ENCODE results near the gene ANP32E.

Gene ANP32E

GRCh38 chr1:150180474-150180873 is 55.4 kb downstream of the ANP32E start:
- TF ChIP-seq FOXP2 (optimal IDR thresholded peaks at IDR 0.05; ENCODE audit: borderline replicate concordance, extremely low read depth, extremely low read length, insufficient read depth) (no peak), POLR2AphosphoS5 (IDR thresholded peaks at IDR 0.05; ENCODE audit: low read depth, low read length) (no peak), SIN3A (IDR thresholded peaks at IDR 0.05; ENCODE audit: borderline replicate concordance, insufficient read depth, low read length) (no peak), TAF1 (IDR thresholded peaks at IDR 0.05; ENCODE audit: borderline replicate concordance, insufficient read depth, low read length) (no peak)
- TF ChIP-seq, protein P1, sequence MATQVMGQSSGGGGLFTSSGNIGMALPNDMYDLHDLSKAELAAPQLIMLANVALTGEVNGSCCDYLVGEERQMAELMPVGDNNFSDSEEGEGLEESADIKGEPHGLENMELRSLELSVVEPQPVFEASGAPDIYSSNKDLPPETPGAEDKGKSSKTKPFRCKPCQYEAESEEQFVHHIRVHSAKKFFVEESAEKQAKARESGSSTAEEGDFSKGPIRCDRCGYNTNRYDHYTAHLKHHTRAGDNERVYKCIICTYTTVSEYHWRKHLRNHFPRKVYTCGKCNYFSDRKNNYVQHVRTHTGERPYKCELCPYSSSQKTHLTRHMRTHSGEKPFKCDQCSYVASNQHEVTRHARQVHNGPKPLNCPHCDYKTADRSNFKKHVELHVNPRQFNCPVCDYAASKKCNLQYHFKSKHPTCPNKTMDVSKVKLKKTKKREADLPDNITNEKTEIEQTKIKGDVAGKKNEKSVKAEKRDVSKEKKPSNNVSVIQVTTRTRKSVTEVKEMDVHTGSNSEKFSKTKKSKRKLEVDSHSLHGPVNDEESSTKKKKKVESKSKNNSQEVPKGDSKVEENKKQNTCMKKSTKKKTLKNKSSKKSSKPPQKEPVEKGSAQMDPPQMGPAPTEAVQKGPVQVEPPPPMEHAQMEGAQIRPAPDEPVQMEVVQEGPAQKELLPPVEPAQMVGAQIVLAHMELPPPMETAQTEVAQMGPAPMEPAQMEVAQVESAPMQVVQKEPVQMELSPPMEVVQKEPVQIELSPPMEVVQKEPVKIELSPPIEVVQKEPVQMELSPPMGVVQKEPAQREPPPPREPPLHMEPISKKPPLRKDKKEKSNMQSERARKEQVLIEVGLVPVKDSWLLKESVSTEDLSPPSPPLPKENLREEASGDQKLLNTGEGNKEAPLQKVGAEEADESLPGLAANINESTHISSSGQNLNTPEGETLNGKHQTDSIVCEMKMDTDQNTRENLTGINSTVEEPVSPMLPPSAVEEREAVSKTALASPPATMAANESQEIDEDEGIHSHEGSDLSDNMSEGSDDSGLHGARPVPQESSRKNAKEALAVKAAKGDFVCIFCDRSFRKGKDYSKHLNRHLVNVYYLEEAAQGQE (IDR thresholded peaks at IDR 0.05; ENCODE audit: insufficient read depth in 1 of 2, low read depth in 2 of 2, low read length in 2 of 2), result no peak

GRCh38 chr1:150179867-150180266 is 56.0 kb downstream of the ANP32E start:
- TF ChIP-seq, protein P1 (IDR thresholded peaks at IDR 0.05; ENCODE audit: insufficient read depth in 1 of 2, low read depth in 2 of 2, low read length in 2 of 2), result no peak
- TF ChIP-seq SIN3A (IDR thresholded peaks at IDR 0.05; ENCODE audit: borderline replicate concordance, insufficient read depth, low read length) (no peak), FOXP2 (optimal IDR thresholded peaks at IDR 0.05; ENCODE audit: borderline replicate concordance, extremely low read depth, extremely low read length, insufficient read depth) (no peak), TAF1 (IDR thresholded peaks at IDR 0.05; ENCODE audit: borderline replicate concordance, insufficient read depth, low read length) (no peak), POLR2AphosphoS5 (IDR thresholded peaks at IDR 0.05; ENCODE audit: low read depth, low read length) (no peak)

DNA sequence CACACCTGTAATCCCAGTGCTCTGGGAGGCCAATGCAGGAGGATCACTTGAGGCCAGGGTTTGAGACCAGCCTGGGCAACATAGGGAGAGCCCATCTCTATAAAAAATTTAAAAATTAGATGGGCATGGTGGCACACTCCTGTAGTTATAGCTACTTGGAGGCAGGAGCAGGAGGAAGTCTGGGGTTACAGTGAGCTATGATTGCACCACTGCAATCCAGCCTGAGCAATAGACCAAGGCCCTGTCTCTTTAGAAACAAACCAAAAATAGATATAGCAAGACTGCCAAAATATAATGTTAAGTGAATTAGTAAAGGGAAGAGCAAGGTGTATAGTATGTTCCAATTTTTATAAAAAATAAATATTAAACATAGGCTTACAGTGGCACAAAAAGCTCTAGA is 57.4 kb downstream of the ANP32E start:
- no peak for TF ChIP-seq POLR2AphosphoS5 (IDR thresholded peaks at IDR 0.05; ENCODE audit: low read depth, low read length)
- no peak for TF ChIP-seq TAF1 (IDR thresholded peaks at IDR 0.05; ENCODE audit: borderline replicate concordance, insufficient read depth, low read length)

DNA sequence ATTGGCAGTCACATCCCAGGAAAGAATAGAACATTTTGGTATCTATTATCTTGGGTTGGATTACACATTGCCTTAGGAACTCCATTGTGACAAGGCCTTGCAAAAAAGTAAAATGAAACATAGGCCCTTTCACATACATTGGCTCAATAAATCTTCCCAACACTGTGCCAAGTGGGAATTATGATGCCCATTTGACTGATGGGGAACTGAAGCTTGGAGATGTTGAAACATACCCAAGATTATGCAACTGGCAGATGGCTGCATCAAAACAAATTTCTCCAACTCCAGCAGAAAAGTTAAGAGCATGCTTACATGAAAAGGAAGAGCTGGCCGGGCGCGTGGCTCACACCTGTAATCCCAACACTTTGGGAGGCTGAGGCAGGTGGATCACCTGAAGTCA is 59.3 kb downstream of the ANP32E start:
- no peak for TF ChIP-seq TAF1 (IDR thresholded peaks at IDR 0.05; ENCODE audit: borderline replicate concordance, insufficient read depth, low read length)
- TF ChIP-seq POLR2AphosphoS5 (IDR thresholded peaks at IDR 0.05; ENCODE audit: low read depth, low read length), result no peak
- TF ChIP-seq FOXP2 (optimal IDR thresholded peaks at IDR 0.05; ENCODE audit: borderline replicate concordance, extremely low read depth, extremely low read length, insufficient read depth), result no peak
- no peak for TF ChIP-seq SIN3A (IDR thresholded peaks at IDR 0.05; ENCODE audit: borderline replicate concordance, insufficient read depth, low read length)
- TF ChIP-seq, protein P1 (IDR thresholded peaks at IDR 0.05; ENCODE audit: insufficient read depth in 1 of 2, low read depth in 2 of 2, low read length in 2 of 2), result no peak

- TF ChIP-seq SIN3A (IDR thresholded peaks at IDR 0.05; ENCODE audit: borderline replicate concordance, insufficient read depth, low read length) (no peak), POLR2AphosphoS5 (IDR thresholded peaks at IDR 0.05; ENCODE audit: low read depth, low read length) (no peak), FOXP2 (optimal IDR thresholded peaks at IDR 0.05; ENCODE audit: borderline replicate concordance, extremely low read depth, extremely low read length, insufficient read depth) (no peak), TAF1 (IDR thresholded peaks at IDR 0.05; ENCODE audit: borderline replicate concordance, insufficient read depth, low read length) (no peak)
- TF ChIP-seq, protein P1 (IDR thresholded peaks at IDR 0.05; ENCODE audit: insufficient read depth in 1 of 2, low read depth in 2 of 2, low read length in 2 of 2), result no peak
Measured at GRCh38 chr1:150173141-150173585, 62.7 kb downstream of the ANP32E start.

All from PFSK-1 (cell line).